ENCODE measurements around the gene H2BK1.
A peak's percentile ranks its signal among the peaks of the same experiment; 100 is the strongest.

The H2BK1 gene

GRCh38 chr7:151239837-151240459, 29.7 kb upstream of the H2BK1 start:
- H3K9me3 ChIP-seq (ENCODE audit: control insufficient read depth in 2 of 2, low read length in 2 of 2): no peaks in the 10 kb centered on the region
- no peak overlapping the region for H3K27ac ChIP-seq (ENCODE audit: low read depth in 2 of 2, low read length in 2 of 2)
- H3K27me3 ChIP-seq (ENCODE audit: control insufficient read depth in 2 of 2, insufficient read depth in 2 of 2, low read length in 2 of 2): peaks cover 13 to 15% of the 10 kb centered on the region in 2 donors
- no peak overlapping the region for H3K4me3 ChIP-seq (ENCODE audit: low read length in 2 of 2)
- no peak overlapping the region for H3K9ac ChIP-seq (ENCODE audit: low read depth in 1 of 2, low read length in 2 of 2)
- peaks cover 3 to 4% of the 10 kb centered on the region in 2 donors for H3K4me1 ChIP-seq (ENCODE audit: control insufficient read depth in 2 of 2, insufficient read depth in 2 of 2, low read length in 2 of 2)
- peaks cover 19 to 37% of the 10 kb centered on the region in 2 donors for H3K36me3 ChIP-seq (ENCODE audit: control insufficient read depth in 2 of 2, insufficient read depth in 2 of 2, low read length in 2 of 2)

- Histone ChIP-seq H3K9ac (ENCODE audit: low read depth in 1 of 2, low read length in 2 of 2) (no peak overlapping the region), H3K36me3 (ENCODE audit: control insufficient read depth in 2 of 2, insufficient read depth in 2 of 2, low read length in 2 of 2) (peaks cover 19 to 38% of the 10 kb centered on the region in 2 donors), H3K27me3 (ENCODE audit: control insufficient read depth in 2 of 2, insufficient read depth in 2 of 2, low read length in 2 of 2) (peaks cover 7 to 10% of the 10 kb centered on the region in 2 donors), H3K27ac (ENCODE audit: low read depth in 2 of 2, low read length in 2 of 2) (no peak overlapping the region), H3K9me3 (ENCODE audit: control insufficient read depth in 2 of 2, low read length in 2 of 2) (no peaks in the 10 kb centered on the region), H3K4me3 (ENCODE audit: low read length in 2 of 2) (no peak overlapping the region), H3K4me1 (ENCODE audit: control insufficient read depth in 2 of 2, insufficient read depth in 2 of 2, low read length in 2 of 2) (no peaks in the 10 kb centered on the region)
Observed at GRCh38 chr7:151238924-151239836, 28.9 kb upstream of the H2BK1 start.

- H3K4me3 ChIP-seq (ENCODE audit: low read length in 2 of 2): no peak overlapping the region
- peaks cover 19 to 38% of the 10 kb centered on the region in 2 donors for H3K36me3 ChIP-seq (ENCODE audit: control insufficient read depth in 2 of 2, insufficient read depth in 2 of 2, low read length in 2 of 2)
- no peaks in the 10 kb centered on the region for H3K9me3 ChIP-seq (ENCODE audit: control insufficient read depth in 2 of 2, low read length in 2 of 2)
- H3K27me3 ChIP-seq (ENCODE audit: control insufficient read depth in 2 of 2, insufficient read depth in 2 of 2, low read length in 2 of 2): peaks cover 4% of the 10 kb centered on the region in 2 donors
- H3K27ac ChIP-seq (ENCODE audit: low read depth in 2 of 2, low read length in 2 of 2): no peak overlapping the region
- peaks cover 7% of the 10 kb centered on the region in 2 donors for H3K4me1 ChIP-seq (ENCODE audit: control insufficient read depth in 2 of 2, insufficient read depth in 2 of 2, low read length in 2 of 2)
- no peak overlapping the region for H3K9ac ChIP-seq (ENCODE audit: low read depth in 1 of 2, low read length in 2 of 2)
Observed at GRCh38 chr7:151238190-151238810, 28.0 kb upstream of the H2BK1 start.

- no peaks in the 10 kb centered on the region for H3K9me3 ChIP-seq (ENCODE audit: control insufficient read depth in 2 of 2, low read length in 2 of 2)
- no peak overlapping the region for H3K9ac ChIP-seq (ENCODE audit: low read depth in 1 of 2, low read length in 2 of 2)
- peaks cover 19 to 38% of the 10 kb centered on the region in 2 donors for H3K36me3 ChIP-seq (ENCODE audit: control insufficient read depth in 2 of 2, insufficient read depth in 2 of 2, low read length in 2 of 2)
- H3K4me1 ChIP-seq (ENCODE audit: control insufficient read depth in 2 of 2, insufficient read depth in 2 of 2, low read length in 2 of 2): peaks cover 11 to 12% of the 10 kb centered on the region in 2 donors
- H3K27me3 ChIP-seq (ENCODE audit: control insufficient read depth in 2 of 2, insufficient read depth in 2 of 2, low read length in 2 of 2): peaks cover 0 to 1% of the 10 kb centered on the region in 2 donors
- no peak overlapping the region for H3K4me3 ChIP-seq (ENCODE audit: low read length in 2 of 2)
- H3K27ac ChIP-seq (ENCODE audit: low read depth in 2 of 2, low read length in 2 of 2): no peak overlapping the region
Observed at GRCh38 chr7:151237244-151238189, 27.2 kb upstream of the H2BK1 start.

GRCh38 chr7:151236406-151236805, 26.1 kb upstream of the H2BK1 start:
- Histone ChIP-seq H3K27ac (ENCODE audit: low read depth in 2 of 2, low read length in 2 of 2) (no peak overlapping the region), H3K27me3 (ENCODE audit: control insufficient read depth in 2 of 2, insufficient read depth in 2 of 2, low read length in 2 of 2) (no peaks in the 10 kb centered on the region), H3K4me1 (ENCODE audit: control insufficient read depth in 2 of 2, insufficient read depth in 2 of 2, low read length in 2 of 2) (peaks cover 18 to 19% of the 10 kb centered on the region in 2 donors), H3K9me3 (ENCODE audit: control insufficient read depth in 2 of 2, low read length in 2 of 2) (no peaks in the 10 kb centered on the region), H3K4me3 (ENCODE audit: low read length in 2 of 2) (no peak overlapping the region), H3K9ac (ENCODE audit: low read depth in 1 of 2, low read length in 2 of 2) (no peak overlapping the region), H3K36me3 (ENCODE audit: control insufficient read depth in 2 of 2, insufficient read depth in 2 of 2, low read length in 2 of 2) (peaks cover 19 to 38% of the 10 kb centered on the region in 2 donors)

GRCh38 chr7:151235091-151235787, 25.0 kb upstream of the H2BK1 start:
- no peak overlapping the region for H3K4me3 ChIP-seq (ENCODE audit: low read length in 2 of 2)
- no peak overlapping the region for H3K9ac ChIP-seq (ENCODE audit: low read depth in 1 of 2, low read length in 2 of 2)
- peaks cover 18 to 19% of the 10 kb centered on the region in 2 donors for H3K4me1 ChIP-seq (ENCODE audit: control insufficient read depth in 2 of 2, insufficient read depth in 2 of 2, low read length in 2 of 2)
- H3K36me3 ChIP-seq (ENCODE audit: control insufficient read depth in 2 of 2, insufficient read depth in 2 of 2, low read length in 2 of 2): peaks cover 19 to 38% of the 10 kb centered on the region in 2 donors
- no peaks in the 10 kb centered on the region for H3K9me3 ChIP-seq (ENCODE audit: control insufficient read depth in 2 of 2, low read length in 2 of 2)
- no peaks in the 10 kb centered on the region for H3K27me3 ChIP-seq (ENCODE audit: control insufficient read depth in 2 of 2, insufficient read depth in 2 of 2, low read length in 2 of 2)
- no peak overlapping the region for H3K27ac ChIP-seq (ENCODE audit: low read depth in 2 of 2, low read length in 2 of 2)

GRCh38 chr7:151233804-151234203, 23.5 kb upstream of the H2BK1 start:
- Histone ChIP-seq H3K9me3 (ENCODE audit: control insufficient read depth in 2 of 2, low read length in 2 of 2) (no peaks in the 10 kb centered on the region), H3K4me3 (ENCODE audit: low read length in 2 of 2) (peak overlapping the region; percentile 71 to 93), H3K27me3 (ENCODE audit: control insufficient read depth in 2 of 2, insufficient read depth in 2 of 2, low read length in 2 of 2) (no peaks in the 10 kb centered on the region), H3K9ac (ENCODE audit: low read depth in 1 of 2, low read length in 2 of 2) (no peak overlapping the region), H3K4me1 (ENCODE audit: control insufficient read depth in 2 of 2, insufficient read depth in 2 of 2, low read length in 2 of 2) (peaks cover 18 to 19% of the 10 kb centered on the region in 2 donors), H3K36me3 (ENCODE audit: control insufficient read depth in 2 of 2, insufficient read depth in 2 of 2, low read length in 2 of 2) (peaks cover 19 to 32% of the 10 kb centered on the region in 2 donors), H3K27ac (ENCODE audit: low read depth in 2 of 2, low read length in 2 of 2) (no peak overlapping the region)

- Histone ChIP-seq H3K9me3 (ENCODE audit: control insufficient read depth in 2 of 2, low read length in 2 of 2) (no peaks in the 10 kb centered on the region), H3K36me3 (ENCODE audit: control insufficient read depth in 2 of 2, insufficient read depth in 2 of 2, low read length in 2 of 2) (peaks cover 19 to 30% of the 10 kb centered on the region in 2 donors), H3K9ac (ENCODE audit: low read depth in 1 of 2, low read length in 2 of 2) (peak overlapping the region; percentile 78 to 84), H3K4me3 (ENCODE audit: low read length in 2 of 2) (peak overlapping the region; percentile 71 to 93), H3K4me1 (ENCODE audit: control insufficient read depth in 2 of 2, insufficient read depth in 2 of 2, low read length in 2 of 2) (peaks cover 18 to 22% of the 10 kb centered on the region in 2 donors), H3K27me3 (ENCODE audit: control insufficient read depth in 2 of 2, insufficient read depth in 2 of 2, low read length in 2 of 2) (no peaks in the 10 kb centered on the region), H3K27ac (ENCODE audit: low read depth in 2 of 2, low read length in 2 of 2) (peak overlapping the region; percentile 57 to 75)
Observed at GRCh38 chr7:151232917-151233701, 22.8 kb upstream of the H2BK1 start.
